Gastrocnemius medialis (tissue), 4 donors: ENCODE measurements around the gene CALN1.

Experiments used
- CTCF ChIP-seq, 5 experiments: fragments of 450-650 bp in 3 of 5; fragments of 200-600 bp in 2 of 5; sonication (generic) in 2 of 5; IDR thresholded peaks in 4 of 5; conservative IDR thresholded peaks in 1 of 5; 1 replicate in 4 of 5; 2 replicates in 1 of 5; pipeline ENCODE4 v1.5.1; 2016 to 2019; ENCODE audit warnings: antibody characterized with exemption in 5 of 5, mild to moderate bottlenecking in 3 of 5, moderate library complexity in 3 of 5
- POLR2A ChIP-seq, 2 donors: fragments of 450-650 bp; IDR thresholded peaks; one replicate each; pipeline ENCODE4 v1.6.1; 2017; ENCODE audit warnings: antibody characterized with exemption in 2 of 2, mild to moderate bottlenecking in 2 of 2, moderate library complexity in 2 of 2

- TF ChIP-seq CTCF (IDR thresholded peaks at IDR 0.05 in 4 of 5, conservative IDR thresholded peaks at IDR 0.05 in 1 of 5) = no peak
- no peak for TF ChIP-seq POLR2A (IDR thresholded peaks at IDR 0.05)
Observed at GRCh38 chr7:71896535-71896934, 515.6 kb downstream of the CALN1 start.
